ENCODE measurements around the gene HTATIP2. TPM values are rescaled to one million over a fixed set of nuclear protein-coding genes. Genes with fewer than 3 reads are reported as not detected.

HTATIP2 gene
- polyA plus RNA-seq, 1 donor from 2014 or later = not detected

DNA sequence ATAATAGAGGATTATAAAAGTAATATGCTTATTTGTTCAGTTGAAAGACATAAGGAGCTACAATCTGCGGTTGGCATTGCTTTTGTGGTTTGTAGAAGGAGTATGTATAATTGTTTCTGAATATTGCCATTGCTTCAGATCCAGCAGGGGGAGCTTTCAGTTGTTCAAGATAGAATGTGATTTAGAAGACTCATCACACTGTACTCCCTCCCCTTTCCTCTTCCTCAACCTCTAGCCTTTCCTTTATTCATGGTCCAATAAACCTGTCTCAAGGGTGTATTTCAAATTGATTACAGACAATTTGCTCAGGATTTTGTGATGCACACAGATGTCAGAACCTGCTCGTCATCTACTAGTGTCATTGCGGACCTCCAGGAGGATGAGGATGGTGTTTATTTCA, 33.8 kb downstream of the HTATIP2 start:
- Histone ChIP-seq H3K9me3 (ENCODE audit: low read length) (no peaks in the 10 kb centered on the region), H4K20me1 (ENCODE audit: insufficient read depth) (no peaks in the 10 kb centered on the region), H3K4me3 (ENCODE audit: low read length) (no peak overlapping the region), H3K79me2 (replicated peaks; ENCODE audit: insufficient read depth, low read length) (no peaks in the 10 kb centered on the region), H3K9me2 (ENCODE audit: insufficient read depth, low read length) (no peaks in the 10 kb centered on the region), H3K27me3 (ENCODE audit: insufficient read depth, low read depth, low read length) (no peaks in the 10 kb centered on the region), H3K4me2 (ENCODE audit: low read length) (no peak overlapping the region), H3F3A (ENCODE audit: insufficient read depth, low read length, poor library complexity, severe bottlenecking) (no peaks in the 10 kb centered on the region), H2AFZ (ENCODE audit: low read depth, low read length) (no peak overlapping the region), H3K36me3 (ENCODE audit: insufficient read depth, low read length) (no peaks in the 10 kb centered on the region), H3K27ac (ENCODE audit: low read length) (no peak overlapping the region), H3K9ac (ENCODE audit: low read length) (no peak overlapping the region)
- TF ChIP-seq, protein P1, sequence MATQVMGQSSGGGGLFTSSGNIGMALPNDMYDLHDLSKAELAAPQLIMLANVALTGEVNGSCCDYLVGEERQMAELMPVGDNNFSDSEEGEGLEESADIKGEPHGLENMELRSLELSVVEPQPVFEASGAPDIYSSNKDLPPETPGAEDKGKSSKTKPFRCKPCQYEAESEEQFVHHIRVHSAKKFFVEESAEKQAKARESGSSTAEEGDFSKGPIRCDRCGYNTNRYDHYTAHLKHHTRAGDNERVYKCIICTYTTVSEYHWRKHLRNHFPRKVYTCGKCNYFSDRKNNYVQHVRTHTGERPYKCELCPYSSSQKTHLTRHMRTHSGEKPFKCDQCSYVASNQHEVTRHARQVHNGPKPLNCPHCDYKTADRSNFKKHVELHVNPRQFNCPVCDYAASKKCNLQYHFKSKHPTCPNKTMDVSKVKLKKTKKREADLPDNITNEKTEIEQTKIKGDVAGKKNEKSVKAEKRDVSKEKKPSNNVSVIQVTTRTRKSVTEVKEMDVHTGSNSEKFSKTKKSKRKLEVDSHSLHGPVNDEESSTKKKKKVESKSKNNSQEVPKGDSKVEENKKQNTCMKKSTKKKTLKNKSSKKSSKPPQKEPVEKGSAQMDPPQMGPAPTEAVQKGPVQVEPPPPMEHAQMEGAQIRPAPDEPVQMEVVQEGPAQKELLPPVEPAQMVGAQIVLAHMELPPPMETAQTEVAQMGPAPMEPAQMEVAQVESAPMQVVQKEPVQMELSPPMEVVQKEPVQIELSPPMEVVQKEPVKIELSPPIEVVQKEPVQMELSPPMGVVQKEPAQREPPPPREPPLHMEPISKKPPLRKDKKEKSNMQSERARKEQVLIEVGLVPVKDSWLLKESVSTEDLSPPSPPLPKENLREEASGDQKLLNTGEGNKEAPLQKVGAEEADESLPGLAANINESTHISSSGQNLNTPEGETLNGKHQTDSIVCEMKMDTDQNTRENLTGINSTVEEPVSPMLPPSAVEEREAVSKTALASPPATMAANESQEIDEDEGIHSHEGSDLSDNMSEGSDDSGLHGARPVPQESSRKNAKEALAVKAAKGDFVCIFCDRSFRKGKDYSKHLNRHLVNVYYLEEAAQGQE (IDR thresholded peaks at IDR 0.05; ENCODE audit: borderline replicate concordance) = no peak
- TF ChIP-seq, protein P2, sequence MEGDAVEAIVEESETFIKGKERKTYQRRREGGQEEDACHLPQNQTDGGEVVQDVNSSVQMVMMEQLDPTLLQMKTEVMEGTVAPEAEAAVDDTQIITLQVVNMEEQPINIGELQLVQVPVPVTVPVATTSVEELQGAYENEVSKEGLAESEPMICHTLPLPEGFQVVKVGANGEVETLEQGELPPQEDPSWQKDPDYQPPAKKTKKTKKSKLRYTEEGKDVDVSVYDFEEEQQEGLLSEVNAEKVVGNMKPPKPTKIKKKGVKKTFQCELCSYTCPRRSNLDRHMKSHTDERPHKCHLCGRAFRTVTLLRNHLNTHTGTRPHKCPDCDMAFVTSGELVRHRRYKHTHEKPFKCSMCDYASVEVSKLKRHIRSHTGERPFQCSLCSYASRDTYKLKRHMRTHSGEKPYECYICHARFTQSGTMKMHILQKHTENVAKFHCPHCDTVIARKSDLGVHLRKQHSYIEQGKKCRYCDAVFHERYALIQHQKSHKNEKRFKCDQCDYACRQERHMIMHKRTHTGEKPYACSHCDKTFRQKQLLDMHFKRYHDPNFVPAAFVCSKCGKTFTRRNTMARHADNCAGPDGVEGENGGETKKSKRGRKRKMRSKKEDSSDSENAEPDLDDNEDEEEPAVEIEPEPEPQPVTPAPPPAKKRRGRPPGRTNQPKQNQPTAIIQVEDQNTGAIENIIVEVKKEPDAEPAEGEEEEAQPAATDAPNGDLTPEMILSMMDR (IDR thresholded peaks at IDR 0.05; ENCODE audit: poor library complexity, severe bottlenecking) = peak; percentile 61
- TF ChIP-seq EZH2 (IDR thresholded peaks at IDR 0.05; ENCODE audit: borderline replicate concordance, insufficient read depth, low read length, poor library complexity, severe bottlenecking) (no peak), MXI1 (conservative IDR thresholded peaks at IDR 0.05; ENCODE audit: poor library complexity, severe bottlenecking) (no peak), SMC3 (conservative IDR thresholded peaks at IDR 0.05; ENCODE audit: poor library complexity) (peak; percentile 62), EP300 (conservative IDR thresholded peaks at IDR 0.05; ENCODE audit: poor library complexity, severe bottlenecking) (no peak), TAF1 (IDR thresholded peaks at IDR 0.05; ENCODE audit: low read depth) (no peak), POLR2AphosphoS5 (IDR thresholded peaks at IDR 0.05) (no peak), RAD21 (conservative IDR thresholded peaks at IDR 0.05) (peak; percentile 43)

DNA sequence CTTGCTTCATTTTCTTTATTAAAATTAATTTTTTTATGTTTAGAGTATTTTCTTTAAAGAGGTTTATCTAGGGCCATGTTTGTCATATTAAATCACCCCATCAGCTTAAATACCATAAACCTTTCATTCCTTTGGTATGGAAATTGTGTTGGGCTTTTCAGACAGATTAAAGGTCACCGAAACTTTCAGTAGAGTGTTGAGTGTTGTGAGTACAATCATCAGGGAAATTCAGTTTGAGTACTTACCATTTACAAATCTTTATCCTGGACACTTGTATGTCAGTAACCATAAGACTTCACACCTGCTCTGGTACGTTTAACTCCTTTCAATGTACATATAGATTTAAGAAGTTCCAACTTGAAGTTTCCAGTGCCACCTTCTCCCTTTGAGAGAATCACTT, 36.0 kb downstream of the HTATIP2 start:
- Histone ChIP-seq H3K9me3 (ENCODE audit: low read length) (no peaks in the 10 kb centered on the region), H3K9ac (ENCODE audit: low read length) (no peak overlapping the region), H3F3A (ENCODE audit: insufficient read depth, low read length, poor library complexity, severe bottlenecking) (no peaks in the 10 kb centered on the region), H3K27ac (ENCODE audit: low read length) (no peak overlapping the region), H3K79me2 (replicated peaks; ENCODE audit: insufficient read depth, low read length) (no peaks in the 10 kb centered on the region), H2AFZ (ENCODE audit: low read depth, low read length) (no peak overlapping the region), H3K9me2 (ENCODE audit: insufficient read depth, low read length) (no peaks in the 10 kb centered on the region), H3K36me3 (ENCODE audit: insufficient read depth, low read length) (no peaks in the 10 kb centered on the region), H3K4me3 (ENCODE audit: low read length) (no peak overlapping the region), H4K20me1 (ENCODE audit: insufficient read depth) (no peaks in the 10 kb centered on the region), H3K4me2 (ENCODE audit: low read length) (no peak overlapping the region), H3K27me3 (ENCODE audit: insufficient read depth, low read depth, low read length) (no peaks in the 10 kb centered on the region)
- TF ChIP-seq EP300 (conservative IDR thresholded peaks at IDR 0.05; ENCODE audit: poor library complexity, severe bottlenecking) (no peak), EZH2 (IDR thresholded peaks at IDR 0.05; ENCODE audit: borderline replicate concordance, insufficient read depth, low read length, poor library complexity, severe bottlenecking) (no peak), MXI1 (conservative IDR thresholded peaks at IDR 0.05; ENCODE audit: poor library complexity, severe bottlenecking) (no peak), SMC3 (conservative IDR thresholded peaks at IDR 0.05; ENCODE audit: poor library complexity) (no peak), RAD21 (conservative IDR thresholded peaks at IDR 0.05) (no peak), TAF1 (IDR thresholded peaks at IDR 0.05; ENCODE audit: low read depth) (no peak), POLR2AphosphoS5 (IDR thresholded peaks at IDR 0.05) (no peak)
- TF ChIP-seq, protein P1 (IDR thresholded peaks at IDR 0.05; ENCODE audit: borderline replicate concordance) = no peak
- TF ChIP-seq, protein P2 (IDR thresholded peaks at IDR 0.05; ENCODE audit: poor library complexity, severe bottlenecking) = no peak
